Activated CD8-positive, alpha-beta T cell treated with anti-CD3 and anti-CD28 coated beads for 36 hours (primary cell): Measurements from ENCODE around the gene KCNE2. TPM values are rescaled to one million over a fixed set of nuclear protein-coding genes. Genes with fewer than 3 reads are reported as not detected.

Source experiments
- ATAC-seq: fragments of 200-7000 bp; cut with Tn5 transposase; one replicate; pipeline ENCODE4 v1.10.0; 2021; ENCODE audit warnings: mild to moderate bottlenecking, moderate library complexity
- CTCF ChIA-PET: fragments of 350-600 bp; sonication (Branson Sonifier 250); formaldehyde crosslinking; loops from one replicate; lab custom pipeline; 2021; ENCODE audit warnings: antibody characterized with exemption; lab: Charles Lee
- POLR2A ChIA-PET: fragments of 350-600 bp; sonication (Branson Sonifier 250); formaldehyde crosslinking; loops from one replicate; lab custom pipeline; 2021; ENCODE audit warnings: antibody characterized with exemption; lab: Charles Lee
- DNase-seq: peaks from one replicate; pipeline ENCODE4 v3.0.0-alpha.2; 2020
- H3K27ac Mint-ChIP-seq: one replicate; pipeline ENCODE4 v1.8.0; 2021; ENCODE audit warnings: mild to moderate bottlenecking, mixed read lengths
- H3K27me3 Mint-ChIP-seq: one replicate; pipeline ENCODE4 v1.8.0; 2021; ENCODE audit warnings: mixed read lengths
- H3K36me3 Mint-ChIP-seq: one replicate; pipeline ENCODE4 v1.8.0; 2021; ENCODE audit warnings: low read depth, mixed read lengths
- H3K4me1 Mint-ChIP-seq: one replicate; pipeline ENCODE4 v1.8.0; 2021; ENCODE audit warnings: low read depth, mixed read lengths
- H3K4me3 Mint-ChIP-seq: one replicate; pipeline ENCODE4 v1.8.0; 2021; ENCODE audit warnings: mild to moderate bottlenecking, moderate library complexity, mixed read lengths
- H3K9me3 Mint-ChIP-seq: one replicate; pipeline ENCODE4 v1.8.0; 2021; ENCODE audit warnings: mixed read lengths
- CTCF ChIP-seq: fragments of 200-600 bp; IDR thresholded peaks from one replicate; pipeline ENCODE4 v1.8.0; 2022; ENCODE audit warnings: antibody characterized with exemption, mild to moderate bottlenecking
- intact Hi-C: fragments of 100-400 bp; cut with micrococcal nuclease; formaldehyde crosslinking; loops from one replicate; pipeline ENCODE4 v1.10.0; 2022
- total RNA-seq, 2 experiments: library from RNA; stranded (reverse); gene quantifications; one replicate each; pipeline ENCODE4 v1.2.3, GENCODE V29; 2021

KCNE2 gene
- total RNA-seq, result not detected

DNA sequence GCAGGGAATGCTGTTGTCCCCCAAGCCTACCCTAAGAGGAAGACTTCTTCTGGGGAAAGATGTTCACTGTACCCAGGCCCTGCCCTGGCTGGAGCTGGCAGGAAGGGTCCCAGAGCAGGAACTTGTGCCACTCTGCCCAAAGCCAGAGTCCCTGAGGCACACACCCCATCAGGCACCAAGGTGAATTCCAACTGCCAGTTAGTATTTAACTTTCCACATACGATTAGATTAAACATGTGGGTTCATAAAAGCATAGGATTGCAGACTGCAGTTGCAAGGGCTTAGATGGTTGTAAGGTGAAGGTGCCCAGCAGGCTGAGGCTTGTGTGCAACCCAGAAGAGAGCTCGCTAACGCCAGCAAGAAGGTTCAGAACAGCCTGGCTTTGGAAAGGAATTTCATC is at the start of gene KCNE2:
Gene KCNE2 (plus strand): TSS at position 274 of the 400 bp plus-strand sequence. CDS start 6,473 bp downstream, outside the sequence.
- no peak for ATAC-seq
- no peak for TF ChIP-seq CTCF
- intact Hi-C loops, result no loop called here

GRCh38 chr21:34319585-34319984 is 44.2 kb upstream of the KCNE2 start:
- no peak for ATAC-seq
- Mint-ChIP-seq H3K4me1 (no peaks in the 10 kb centered on the region), H3K36me3 (no peaks in the 10 kb centered on the region), H3K27ac (no peak overlapping the region), H3K27me3 (no peaks in the 10 kb centered on the region), H3K9me3 (no peaks in the 10 kb centered on the region), H3K4me3 (no peak overlapping the region)
- ChIA-PET CTCF (no interaction called here), POLR2A (no interaction called here)
- intact Hi-C loops, result no loop called here
- no peak for TF ChIP-seq CTCF
- no peak for DNase-seq

More for the DNA sequence above, at the start of gene KCNE2:
- Mint-ChIP-seq H3K27me3 (peaks cover 6% of the 10 kb centered on the region), H3K36me3 (no peaks in the 10 kb centered on the region), H3K4me3 (no peak within 1 kb of the TSS), H3K9me3 (no peaks in the 10 kb centered on the region), H3K27ac (no peak within 1 kb of the TSS), H3K4me1 (peaks cover 4% of the 10 kb centered on the region)
- ChIA-PET POLR2A (no interaction called here), CTCF (interaction anchor here (1.2 to 2.8 kb wide), 4 partner anchors 147 to 440 kb away, joined by 3 to 15 read pairs (median 4); no protein-coding TSS in a partner anchor)
- DNase-seq, result no peak

DNA sequence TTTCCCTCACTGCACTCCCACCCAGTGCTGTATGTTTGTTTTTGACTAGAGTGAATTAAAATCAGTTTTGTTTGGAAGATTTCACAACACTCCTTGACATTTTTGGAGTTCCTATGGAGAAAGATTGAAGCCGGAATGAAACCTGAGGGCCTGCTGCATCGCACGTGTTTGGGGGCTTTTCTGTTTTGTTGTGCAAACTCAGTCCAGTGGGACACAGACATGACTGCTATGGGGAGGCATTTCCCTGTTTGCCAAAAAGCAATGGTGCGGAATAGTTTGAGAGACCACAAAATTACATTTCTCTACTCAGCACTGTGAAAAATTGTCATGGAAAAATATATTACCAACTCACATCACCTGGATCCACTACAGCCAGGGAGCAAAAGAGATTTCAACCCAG is 43.8 kb upstream of the KCNE2 start:
- CTCF ChIA-PET, result no interaction called here
- H3K4me3 Mint-ChIP-seq, result no peak overlapping the region
- intact Hi-C loops, result no loop called here

GRCh38 chr21:34330055-34330454 is 33.8 kb upstream of the KCNE2 start:
- DNase-seq (no peak), ATAC-seq (no peak)
- Mint-ChIP-seq H3K4me1 (no peaks in the 10 kb centered on the region), H3K4me3 (no peak overlapping the region), H3K27me3 (no peaks in the 10 kb centered on the region), H3K36me3 (no peaks in the 10 kb centered on the region), H3K27ac (no peak overlapping the region), H3K9me3 (peaks cover 2% of the 10 kb centered on the region)
- ChIA-PET CTCF (interaction anchor here (2.7 kb wide), 1 partner anchor 18 kb away, joined by 12 read pairs; no protein-coding TSS in a partner anchor), POLR2A (no interaction called here)
- intact Hi-C loops, result no loop called here
- TF ChIP-seq CTCF, result no peak

More for the DNA sequence above, 43.8 kb upstream of the KCNE2 start:
- Mint-ChIP-seq H3K36me3 (no peaks in the 10 kb centered on the region), H3K27ac (no peak overlapping the region), H3K27me3 (no peaks in the 10 kb centered on the region), H3K4me1 (no peaks in the 10 kb centered on the region), H3K9me3 (no peaks in the 10 kb centered on the region)
- TF ChIP-seq CTCF, result no peak
- POLR2A ChIA-PET, result no interaction called here
- DNase-seq (no peak), ATAC-seq (no peak)

DNA sequence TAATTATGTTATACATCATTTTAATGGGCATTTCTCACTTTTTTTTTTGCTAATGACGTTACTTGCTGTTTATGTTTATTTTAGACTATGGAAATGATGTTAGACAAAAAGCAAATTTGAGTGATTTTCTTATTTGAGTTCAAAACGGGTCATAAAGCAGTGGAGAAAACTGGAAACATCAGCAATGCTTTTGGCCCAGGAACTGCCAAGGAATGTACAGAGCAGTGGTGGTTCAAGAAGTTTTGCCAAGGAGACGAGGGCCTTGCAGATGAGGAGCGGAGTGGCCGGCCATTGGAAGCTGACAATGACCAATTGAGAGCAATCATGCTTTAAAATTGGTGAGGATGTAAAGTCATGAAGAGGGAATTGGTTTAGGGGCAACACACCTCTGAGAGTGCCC is 32.1 kb upstream of the KCNE2 start:
- ChIA-PET POLR2A (no interaction called here), CTCF (no interaction called here)
- Mint-ChIP-seq H3K4me1 (no peaks in the 10 kb centered on the region), H3K4me3 (no peak overlapping the region), H3K36me3 (no peaks in the 10 kb centered on the region), H3K27ac (no peak overlapping the region), H3K9me3 (peaks cover 2% of the 10 kb centered on the region), H3K27me3 (no peaks in the 10 kb centered on the region)
- DNase-seq (no peak), ATAC-seq (no peak)
- TF ChIP-seq CTCF, result no peak
- intact Hi-C loops, result no loop called here
